Left renal pelvis (tissue), 4 donors: ENCODE data around the gene CFLAR. TPM values are rescaled to one million over a fixed set of nuclear protein-coding genes. Genes with fewer than 3 reads are reported as not detected.
"Not testable (repeated sequence)": the region's sequence is repeated elsewhere in the genome, so short reads cannot be mapped to it uniquely, and the experiment has no call there.

Source experiments
- DNase-seq, 4 donors: peaks; one replicate each; pipeline ENCODE4 v3.0.0-alpha.2; 2013; ENCODE audit warnings: low read depth in 4 of 4, low spot score in 3 of 4
- polyA plus RNA-seq, 4 donors: library from polyadenylated mRNA; unstranded; fragments of 120-200 nt; gene quantifications; one replicate each; pipeline ENCODE4 v1.2.1, GENCODE V29; 2013; ENCODE audit not compliant: insufficient read length in 4 of 4

Gene CFLAR
- 10 to 100 TPM; 51.3 to 75.2 (median 58.6) TPM for polyA plus RNA-seq

- DNase-seq, result peak; percentile 52 to 79 (median 66)
Observed at GRCh38 chr2:201116115-201116958, at the start of gene CFLAR. Gene CFLAR, plus strand, starts transcription at chr2:201116164. Its CDS starts 13,702 bp downstream, at chr2:201129866.

- DNase-seq, result no peak
Observed at GRCh38 chr2:201070948-201071478, 45.0 kb upstream of the CFLAR start.

- DNase-seq, result peak; percentile 91 to 93 (median 92)
Observed at GRCh38 chr2:201071479-201072200, 44.3 kb upstream of the CFLAR start, which contains the start of the genes HYCC2 and NDUFB3. Gene HYCC2, minus strand, starts transcription at chr2:201071671. Its CDS starts 47,662 bp downstream, at chr2:201024009. Gene NDUFB3, plus strand, starts transcription at chr2:201072001. Its CDS starts 6,882 bp downstream, at chr2:201078883.

- no peak for DNase-seq
Observed at GRCh38 chr2:201072201-201072530, 43.8 kb upstream of the CFLAR start.

GRCh38 chr2:201073071-201073470, 42.9 kb upstream of the CFLAR start:
- no peak for DNase-seq

GRCh38 chr2:201074996-201075395, 41.0 kb upstream of the CFLAR start:
- DNase-seq, result no peak

GRCh38 chr2:201084863-201085262, 31.1 kb upstream of the CFLAR start:
- no peak for DNase-seq

GRCh38 chr2:201090574-201090973, 25.4 kb upstream of the CFLAR start:
- DNase-seq, result no peak

- no peak for DNase-seq
Observed at GRCh38 chr2:201093573-201093972, 22.4 kb upstream of the CFLAR start.

- no peak for DNase-seq
Observed at GRCh38 chr2:201100497-201100896, 15.5 kb upstream of the CFLAR start.

GRCh38 chr2:201105759-201106158, 10.2 kb upstream of the CFLAR start:
- no peak for DNase-seq

GRCh38 chr2:201107624-201108023, 8.3 kb upstream of the CFLAR start:
- no peak for DNase-seq

- DNase-seq, result no peak
Observed at GRCh38 chr2:201108341-201108740, 7.6 kb upstream of the CFLAR start.

GRCh38 chr2:201109186-201109585, 6.8 kb upstream of the CFLAR start:
- no peak for DNase-seq

- no peak for DNase-seq
Observed at GRCh38 chr2:201110615-201111014, 5.3 kb upstream of the CFLAR start.

- no peak for DNase-seq
Observed at GRCh38 chr2:201111096-201111495, 4.9 kb upstream of the CFLAR start.

GRCh38 chr2:201114350-201114749, 1.6 kb upstream of the CFLAR start:
- no peak for DNase-seq

GRCh38 chr2:201114846-201115245, 1.1 kb upstream of the CFLAR start:
- no peak for DNase-seq

- DNase-seq, result peak in 3 of 4 donors; percentile 51 to 62 (median 56)
Observed at GRCh38 chr2:201116959-201117734, 1.2 kb downstream of the CFLAR start.

- DNase-seq, result not testable (repeated sequence)
Observed at GRCh38 chr2:201117735-201118094, 1.8 kb downstream of the CFLAR start.
